Mesenchymal stem cell (in vitro differentiated cells and primary cell): Measurements from ENCODE around the gene MAPK6. TPM values are rescaled to one million over a fixed set of nuclear protein-coding genes. Genes with fewer than 3 reads are reported as not detected.

ENCODE experiments used
- DNase-seq: peaks from one replicate; pipeline ENCODE4 v3.0.0-alpha.2; 2013
- H2AFZ ChIP-seq: one replicate; pipeline ENCODE4 v1.6.1; 2013; ENCODE audit warnings: low read depth, mild to moderate bottlenecking, control low read depth, inconsistent platforms, low read length, moderate library complexity
- H2AK5ac ChIP-seq: 2 replicates; pipeline ENCODE4 v1.6.1; 2013; ENCODE audit warnings: low read length, moderate library complexity, mild to moderate bottlenecking, inconsistent platforms; ENCODE audit not compliant: severe bottlenecking
- H2BK120ac ChIP-seq: one replicate; pipeline ENCODE4 v1.6.1; 2013; ENCODE audit warnings: low read depth, mild to moderate bottlenecking, inconsistent platforms, low read length, moderate library complexity
- H2BK12ac ChIP-seq, 2 experiments: one replicate each; pipeline ENCODE4 v1.6.1; 2013; ENCODE audit warnings: inconsistent platforms in 2 of 2, low read length in 2 of 2, mild to moderate bottlenecking in 2 of 2, moderate library complexity in 2 of 2, control low read depth in 1 of 2
- H2BK15ac ChIP-seq: one replicate; pipeline ENCODE4 v1.6.1; 2013; ENCODE audit warnings: mild to moderate bottlenecking, low read depth, inconsistent platforms; ENCODE audit not compliant: poor library complexity, severe bottlenecking
- H2BK5ac ChIP-seq: 2 replicates; pipeline ENCODE4 v1.6.1; 2013; ENCODE audit warnings: low read depth, mild to moderate bottlenecking, low read length, control low read depth, inconsistent platforms; ENCODE audit not compliant: poor library complexity, severe bottlenecking
- H3K14ac ChIP-seq, 2 experiments: one replicate each; pipeline ENCODE4 v1.6.1; 2013; ENCODE audit warnings: inconsistent platforms in 2 of 2, low read length in 2 of 2, control low read depth in 1 of 2, mild to moderate bottlenecking in 1 of 2, moderate library complexity in 1 of 2
- H3K18ac ChIP-seq, 2 experiments: one replicate each; pipeline ENCODE4 v1.6.1; 2013; ENCODE audit warnings: inconsistent platforms in 2 of 2, low read length in 2 of 2, control low read depth in 1 of 2, low read depth in 1 of 2, mild to moderate bottlenecking in 1 of 2
- H3K23ac ChIP-seq, 2 experiments: one replicate each; pipeline ENCODE4 v1.6.1; 2013; ENCODE audit warnings: inconsistent platforms in 2 of 2, low read length in 2 of 2, mild to moderate bottlenecking in 2 of 2, moderate library complexity in 2 of 2, control low read depth in 1 of 2
- H3K27ac ChIP-seq: 2 replicates; pipeline ENCODE4 v1.5.1; 2013; ENCODE audit warnings: mild to moderate bottlenecking, moderate library complexity, low read length, control low read depth, inconsistent platforms; ENCODE audit not compliant: poor library complexity, severe bottlenecking
- H3K27me3 ChIP-seq, 2 experiments: 2 replicates each; pipeline versions ENCODE4 v1.6.1 to v1.7.0; 2013; ENCODE audit warnings: low read length in 2 of 2, mild to moderate bottlenecking in 2 of 2, moderate library complexity in 2 of 2, control low read depth in 1 of 2, inconsistent platforms in 1 of 2; ENCODE audit not compliant: control insufficient read depth in 1 of 2, insufficient read depth in 1 of 2
- H3K36me3 ChIP-seq, 2 experiments: 2 replicates each; pipeline versions ENCODE4 v1.6.1 to v1.7.0; 2013; ENCODE audit warnings: low read length in 2 of 2, control low read depth in 1 of 2, inconsistent platforms in 1 of 2, low read depth in 1 of 2, mild to moderate bottlenecking in 1 of 2; ENCODE audit not compliant: insufficient read depth in 2 of 2, control insufficient read depth in 1 of 2
- H3K4ac ChIP-seq, 2 experiments: one replicate each; pipeline ENCODE4 v1.6.1; 2013; ENCODE audit warnings: inconsistent platforms in 2 of 2, low read length in 2 of 2, mild to moderate bottlenecking in 2 of 2, moderate library complexity in 2 of 2, control low read depth in 1 of 2, low read depth in 1 of 2
- H3K4me1 ChIP-seq: 2 replicates; pipeline ENCODE4 v1.6.1; 2013; ENCODE audit warnings: low read depth, low read length, control low read depth; ENCODE audit not compliant: control insufficient read depth, insufficient read depth
- H3K4me2 ChIP-seq: 2 replicates; pipeline ENCODE4 v1.6.1; 2013; ENCODE audit warnings: low read length, mild to moderate bottlenecking, inconsistent platforms; ENCODE audit not compliant: poor library complexity, severe bottlenecking
- H3K4me3 ChIP-seq, 2 experiments: 2 replicates each; pipeline versions ENCODE4 v1.5.1 to v1.7.0; 2013; ENCODE audit warnings: low read length in 2 of 2, mild to moderate bottlenecking in 2 of 2, control low read depth in 1 of 2, low read depth in 1 of 2; ENCODE audit not compliant: insufficient read depth in 1 of 2
- H3K79me1 ChIP-seq: replicated peaks from 2 replicates; pipeline ENCODE4 v1.6.1; 2013; ENCODE audit warnings: mild to moderate bottlenecking, control low read depth, low read length, inconsistent platforms; ENCODE audit not compliant: poor library complexity, severe bottlenecking
- H3K9ac ChIP-seq: 2 replicates; pipeline ENCODE4 v1.7.0; 2013; ENCODE audit warnings: mild to moderate bottlenecking, low read length, moderate library complexity
- H3K9me3 ChIP-seq: 2 replicates; pipeline ENCODE4 v1.7.0; 2013; ENCODE audit warnings: mild to moderate bottlenecking, low read length; ENCODE audit not compliant: control insufficient read depth
- H4K8ac ChIP-seq: one replicate; pipeline ENCODE4 v1.6.1; 2013; ENCODE audit warnings: inconsistent platforms, mild to moderate bottlenecking, low read length, moderate library complexity
- H4K91ac ChIP-seq: one replicate; pipeline ENCODE4 v1.6.1; 2013; ENCODE audit warnings: mild to moderate bottlenecking, low read length, inconsistent platforms
- WGBS: methylation state at CpG from one replicate; pipeline ENCODE4 v1.1.7; 2013; ENCODE audit warnings: mixed read lengths; 5-methylcytosine and 5-hydroxymethylcytosine counted together
- polyA plus RNA-seq, 2 experiments: library from polyadenylated mRNA; stranded (reverse); fragments of 200-250 nt; gene quantifications; one replicate each; pipeline ENCODE4 v1.2.3, GENCODE V29; 2013

MAPK6 gene
- polyA plus RNA-seq (2013, experiment 1 of 2), result 52.4 TPM
- 53.5 TPM for polyA plus RNA-seq (2013, experiment 2 of 2)

DNA sequence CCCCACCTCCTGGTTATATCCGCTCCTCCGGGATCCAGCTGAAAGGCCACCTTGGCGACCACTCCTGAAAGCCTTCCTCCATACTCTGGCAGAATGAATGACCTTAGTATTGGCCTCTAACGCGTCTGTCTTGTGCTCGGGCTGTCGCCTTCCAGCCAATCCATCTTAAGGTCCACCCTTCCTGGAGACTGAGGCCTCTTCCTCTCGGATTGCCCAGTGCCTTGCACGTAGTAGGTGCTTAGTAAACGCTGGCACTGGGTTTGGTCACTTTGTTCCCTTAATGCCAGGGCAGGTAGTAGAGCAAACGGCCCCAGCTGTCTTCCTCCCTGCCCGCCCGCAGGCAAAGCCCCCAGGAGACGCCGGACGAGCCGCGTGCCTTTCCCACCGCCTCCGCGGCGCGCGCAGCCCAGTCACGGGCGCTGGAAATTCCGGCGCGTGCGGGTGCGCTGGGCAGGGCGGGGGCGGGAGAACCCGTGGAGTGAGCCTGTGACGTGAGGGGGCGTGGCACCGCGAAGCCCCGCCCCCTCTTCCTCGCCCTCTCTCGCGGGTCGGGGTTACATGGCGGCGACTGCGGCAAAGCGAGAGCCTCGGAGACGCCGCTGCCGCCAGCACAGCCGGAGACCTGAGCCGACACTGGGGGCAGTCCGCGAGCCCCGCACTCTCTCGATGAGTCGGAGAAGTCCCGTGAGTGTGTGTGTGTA lies at the start of gene MAPK6:
Gene MAPK6, plus strand, starts transcription at position 527 of the 701 bp plus-strand sequence. CDS start 27,242 bp downstream, outside the sequence.
- Histone ChIP-seq H3K9ac (peak within 1 kb of the TSS; percentile 100), H3K4me2 (peak within 1 kb of the TSS; percentile 82), H2BK12ac (peak within 1 kb of the TSS; percentile 60 to 96), H2BK15ac (peak within 1 kb of the TSS; percentile 89), H4K91ac (peak within 1 kb of the TSS; percentile 98), H2AK5ac (peak within 1 kb of the TSS; percentile 81), H3K36me3 (no peaks in the 10 kb centered on the region), H3K18ac (peak within 1 kb of the TSS; percentile 92 to 99), H3K4ac (peak within 1 kb of the TSS; percentile 87 to 94), H3K27me3 (no peaks in the 10 kb centered on the region), H3K23ac (peak within 1 kb of the TSS in 1 of 2 experiments; percentile 69), H3K9me3 (no peaks in the 10 kb centered on the region), H3K4me1 (peaks cover 13% of the 10 kb centered on the region), H2BK120ac (peak within 1 kb of the TSS; percentile 97), H3K14ac (peak within 1 kb of the TSS in 1 of 2 experiments; percentile 98), H3K4me3 (peak within 1 kb of the TSS; percentile 92 to 93), H4K8ac (peak within 1 kb of the TSS; percentile 93), H2AFZ (peak within 1 kb of the TSS; percentile 68), H3K27ac (peak within 1 kb of the TSS; percentile 92), H2BK5ac (peak within 1 kb of the TSS; percentile 95), H3K79me1 (no peaks in the 10 kb centered on the region)
- 9% methylated on average over 30 of the region's 59 CpGs for WGBS
- peak; percentile 94 for DNase-seq

DNA sequence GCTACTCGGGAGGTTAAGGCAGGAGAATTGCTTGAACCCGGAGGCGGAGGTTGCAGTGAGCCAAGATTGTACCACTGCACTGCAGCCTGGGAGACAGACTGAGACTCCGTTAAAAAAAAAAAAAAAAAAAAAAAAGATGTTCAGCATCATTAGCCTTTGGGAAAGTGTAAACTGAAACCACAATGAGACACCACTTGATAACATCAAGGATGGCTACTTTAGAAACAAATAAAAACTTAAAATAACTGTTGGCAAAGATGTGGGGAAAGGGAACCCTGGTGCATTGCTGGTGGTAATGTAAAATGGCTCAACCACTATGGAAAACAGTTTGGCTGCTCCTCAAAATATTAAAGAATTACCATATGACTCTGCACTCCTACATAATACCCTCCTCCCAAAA lies 49.3 kb upstream of the MAPK6 start:
- H2AK5ac ChIP-seq, result no peak overlapping the region
- 93% methylated on average over 3 of the region's 4 CpGs for WGBS

GRCh38 chr15:51970132-51970817 lies 48.7 kb upstream of the MAPK6 start:
- Histone ChIP-seq H3K4me3 (peak overlapping the region in 1 of 2 experiments; percentile 90), H4K91ac (no peak overlapping the region), H3K9me3 (peaks cover 5% of the 10 kb centered on the region), H3K14ac (no peak overlapping the region), H2BK5ac (no peak overlapping the region), H3K36me3 (peaks cover 0 to 6% of the 10 kb centered on the region in 2 experiments), H3K4ac (no peak overlapping the region), H2AK5ac (no peak overlapping the region), H3K27ac (no peak overlapping the region), H2BK15ac (no peak overlapping the region), H3K79me1 (peaks cover 11% of the 10 kb centered on the region), H2BK12ac (no peak overlapping the region), H3K23ac (no peak overlapping the region), H3K18ac (no peak overlapping the region), H3K4me2 (peak overlapping the region; percentile 51), H4K8ac (no peak overlapping the region), H2BK120ac (no peak overlapping the region), H3K4me1 (peaks cover 4% of the 10 kb centered on the region), H3K9ac (peak overlapping the region; percentile 93), H3K27me3 (no peaks in the 10 kb centered on the region), H2AFZ (no peak overlapping the region)
- DNase-seq, result peak; percentile 13
- 93% methylated on average over 2 of the region's 4 CpGs for WGBS

More for the DNA sequence above, 49.3 kb upstream of the MAPK6 start:
- Histone ChIP-seq H2BK15ac (no peak overlapping the region), H2BK120ac (no peak overlapping the region), H3K79me1 (peaks cover 15% of the 10 kb centered on the region), H4K8ac (no peak overlapping the region), H3K4me3 (peak overlapping the region in 1 of 2 experiments; percentile 90), H3K4me1 (peaks cover 4% of the 10 kb centered on the region), H3K27me3 (no peaks in the 10 kb centered on the region), H3K36me3 (peaks cover 0 to 11% of the 10 kb centered on the region in 2 experiments), H3K23ac (no peak overlapping the region), H3K18ac (no peak overlapping the region), H3K14ac (no peak overlapping the region), H3K9me3 (peaks cover 5% of the 10 kb centered on the region), H2BK12ac (no peak overlapping the region), H3K9ac (peak overlapping the region; percentile 93), H3K4ac (no peak overlapping the region), H2BK5ac (no peak overlapping the region), H2AFZ (no peak overlapping the region), H3K27ac (no peak overlapping the region), H3K4me2 (no peak overlapping the region), H4K91ac (no peak overlapping the region)
- DNase-seq, result peak; percentile 50

DNA sequence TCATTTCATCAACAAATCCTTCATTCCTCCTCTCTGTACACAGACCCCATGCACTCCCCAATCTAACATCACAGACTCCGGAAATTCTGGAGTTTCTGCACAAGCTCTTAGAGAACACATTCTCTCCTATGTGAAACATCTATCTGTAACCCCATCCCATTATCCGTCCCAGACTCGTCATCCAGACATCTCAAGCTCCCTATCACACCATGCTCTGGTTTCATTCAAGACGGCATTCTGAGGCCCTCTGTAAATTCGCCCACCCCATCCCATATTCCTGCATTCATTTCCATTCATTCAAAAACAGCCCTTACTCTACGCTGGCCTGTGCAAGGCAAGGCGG lies 48.0 kb upstream of the MAPK6 start:
- H3K4me2 ChIP-seq, result peak overlapping the region; percentile 51
- H2BK12ac ChIP-seq, result peak overlapping the region; percentile 60 to 61
- WGBS, result 2% methylated on average over 7 of the region's 7 CpGs
- peak overlapping the region; percentile 93 for H3K9ac ChIP-seq
- H3K36me3 ChIP-seq, result no peaks in the 10 kb centered on the region
- peaks cover 4% of the 10 kb centered on the region for H3K4me1 ChIP-seq
- peaks cover 6% of the 10 kb centered on the region for H3K79me1 ChIP-seq
- no peaks in the 10 kb centered on the region for H3K27me3 ChIP-seq
- H3K18ac ChIP-seq, result peak overlapping the region; percentile 59 to 95
- H3K27ac ChIP-seq, result peak overlapping the region; percentile 66
- peaks cover 5% of the 10 kb centered on the region for H3K9me3 ChIP-seq
- H2BK120ac ChIP-seq, result no peak overlapping the region
- peak overlapping the region; percentile 73 for H4K8ac ChIP-seq
- DNase-seq, result no peak
- H4K91ac ChIP-seq, result peak overlapping the region; percentile 93
- H3K4me3 ChIP-seq, result peak overlapping the region; percentile 89 to 90
- no peak overlapping the region for H2BK5ac ChIP-seq
- peak overlapping the region; percentile 4 to 92 for H3K4ac ChIP-seq
- no peak overlapping the region for H2AK5ac ChIP-seq
- peak overlapping the region in 1 of 2 experiments; percentile 46 for H3K23ac ChIP-seq
- no peak overlapping the region for H2BK15ac ChIP-seq
- peak overlapping the region; percentile 3 for H2AFZ ChIP-seq
- H3K14ac ChIP-seq, result peak overlapping the region; percentile 83 to 90
